ENCODE measurements around the gene IFNAR2.
A peak's percentile ranks its signal among the peaks of the same experiment; 100 is the strongest.

Gene IFNAR2

DNA sequence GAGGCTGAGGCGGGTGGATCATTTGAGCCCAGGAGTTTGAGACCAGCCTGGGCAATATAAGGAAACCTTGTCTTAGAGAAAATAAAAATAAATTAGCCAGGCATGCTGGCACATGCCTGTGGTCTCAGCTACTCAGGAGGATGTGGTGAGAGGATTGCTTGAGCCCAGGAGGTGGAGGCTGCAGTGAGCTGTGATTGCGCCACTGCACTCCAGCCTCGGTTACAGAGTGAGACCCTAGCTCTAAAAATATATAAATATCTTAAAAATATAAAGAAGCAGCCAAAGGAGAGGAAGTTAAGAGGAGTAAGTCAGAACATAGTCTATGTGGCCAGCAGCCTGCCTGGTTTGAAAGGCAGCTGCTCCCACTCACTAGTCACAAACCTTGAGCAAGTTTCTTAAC is 31.9 kb downstream of the IFNAR2 start:
- no peak overlapping the region for H4K8ac ChIP-seq (ENCODE audit: low read depth, low read length)
- no peak overlapping the region for H2BK15ac ChIP-seq (replicated peaks; ENCODE audit: low read depth)
- H3K4ac ChIP-seq (ENCODE audit: low read depth, low read length): no peak overlapping the region
- H3K79me2 ChIP-seq (ENCODE audit: control insufficient read depth, insufficient read depth, low read length): no peaks in the 10 kb centered on the region
- H3K4me3 ChIP-seq (ENCODE audit: low read length): no peak overlapping the region
- H3K27ac ChIP-seq (ENCODE audit: low read depth, low read length): no peak overlapping the region
- H3K23ac ChIP-seq (ENCODE audit: low read length): no peak overlapping the region
- H3K27me3 ChIP-seq (ENCODE audit: insufficient read depth, low read length, poor library complexity): no peaks in the 10 kb centered on the region
- no peak overlapping the region for H3K4me2 ChIP-seq (ENCODE audit: low read length)
- no peak overlapping the region for H3K9ac ChIP-seq (ENCODE audit: low read length)
- no peaks in the 10 kb centered on the region for H3K79me1 ChIP-seq (ENCODE audit: low read length)
- no peak overlapping the region for H2AK5ac ChIP-seq (ENCODE audit: low read length)
- H3K4me1 ChIP-seq (ENCODE audit: control insufficient read depth, low read depth, low read length): no peaks in the 10 kb centered on the region
- peaks cover 2% of the 10 kb centered on the region for H3K36me3 ChIP-seq (ENCODE audit: control insufficient read depth, insufficient read depth, low read length)
- no peak for DNase-seq
- no peak overlapping the region for H3K18ac ChIP-seq (ENCODE audit: low read length)
- H3K56ac ChIP-seq (ENCODE audit: low read length): no peak overlapping the region
- no peak overlapping the region for H2BK120ac ChIP-seq (ENCODE audit: low read depth, low read length)
- no peak overlapping the region for H2BK5ac ChIP-seq (ENCODE audit: low read length)
- no CpG with 5 or more reads among the region's 3 CpGs for WGBS (ENCODE audit: extremely low coverage, insufficient coverage, low lambda C conversion rate)
- H4K5ac ChIP-seq (ENCODE audit: low read length): no peak overlapping the region

DNA sequence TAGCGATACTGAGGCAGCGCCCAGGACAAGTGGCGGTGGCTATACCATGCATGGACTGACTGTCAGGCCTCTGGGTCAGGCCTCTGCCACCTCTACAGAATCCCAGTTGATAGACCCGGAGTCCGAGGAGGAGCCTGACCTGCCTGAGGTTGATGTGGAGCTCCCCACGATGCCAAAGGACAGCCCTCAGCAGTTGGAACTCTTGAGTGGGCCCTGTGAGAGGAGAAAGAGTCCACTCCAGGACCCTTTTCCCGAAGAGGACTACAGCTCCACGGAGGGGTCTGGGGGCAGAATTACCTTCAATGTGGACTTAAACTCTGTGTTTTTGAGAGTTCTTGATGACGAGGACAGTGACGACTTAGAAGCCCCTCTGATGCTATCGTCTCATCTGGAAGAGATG is 33.2 kb downstream of the IFNAR2 start:
- no peak overlapping the region for H3K9ac ChIP-seq (ENCODE audit: low read length)
- H3K36me3 ChIP-seq (ENCODE audit: control insufficient read depth, insufficient read depth, low read length): peaks cover 2% of the 10 kb centered on the region
- H2BK120ac ChIP-seq (ENCODE audit: low read depth, low read length): no peak overlapping the region
- no peak for DNase-seq
- H2AK5ac ChIP-seq (ENCODE audit: low read length): no peak overlapping the region
- no peaks in the 10 kb centered on the region for H3K79me2 ChIP-seq (ENCODE audit: control insufficient read depth, insufficient read depth, low read length)
- no peak overlapping the region for H4K8ac ChIP-seq (ENCODE audit: low read depth, low read length)
- no peaks in the 10 kb centered on the region for H3K4me1 ChIP-seq (ENCODE audit: control insufficient read depth, low read depth, low read length)
- no CpG with 5 or more reads among the region's 11 CpGs for WGBS (ENCODE audit: extremely low coverage, insufficient coverage, low lambda C conversion rate)
- no peak overlapping the region for H3K4ac ChIP-seq (ENCODE audit: low read depth, low read length)
- H3K79me1 ChIP-seq (ENCODE audit: low read length): no peaks in the 10 kb centered on the region
- no peak overlapping the region for H3K4me2 ChIP-seq (ENCODE audit: low read length)
- H3K56ac ChIP-seq (ENCODE audit: low read length): no peak overlapping the region
- H3K4me3 ChIP-seq (ENCODE audit: low read length): no peak overlapping the region
- H3K27ac ChIP-seq (ENCODE audit: low read depth, low read length): no peak overlapping the region
- H2BK15ac ChIP-seq (replicated peaks; ENCODE audit: low read depth): no peak overlapping the region
- no peak overlapping the region for H3K23ac ChIP-seq (ENCODE audit: low read length)
- no peak overlapping the region for H3K18ac ChIP-seq (ENCODE audit: low read length)
- H4K5ac ChIP-seq (ENCODE audit: low read length): no peak overlapping the region
- no peaks in the 10 kb centered on the region for H3K27me3 ChIP-seq (ENCODE audit: insufficient read depth, low read length, poor library complexity)
- no peak overlapping the region for H2BK5ac ChIP-seq (ENCODE audit: low read length)

DNA sequence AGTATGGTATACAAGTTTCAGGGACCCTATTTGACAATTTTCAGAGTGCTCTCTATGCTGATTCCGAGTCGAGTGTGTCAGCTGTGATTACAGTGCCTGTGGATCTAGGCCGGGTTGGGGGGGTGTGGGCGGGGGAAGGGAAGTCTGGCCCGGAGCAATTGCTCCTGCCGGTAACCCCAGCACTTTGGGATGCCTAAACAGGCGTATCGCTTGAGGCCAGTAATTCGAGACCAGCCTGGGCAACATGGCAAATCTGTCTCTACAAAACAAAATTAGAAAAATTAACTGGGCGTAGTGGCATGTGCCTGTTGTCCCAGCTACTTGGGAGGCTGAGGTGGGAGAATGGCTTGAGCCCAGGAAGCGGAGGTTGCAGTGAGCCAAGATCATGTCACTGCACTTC is 34.8 kb downstream of the IFNAR2 start:
- Histone ChIP-seq H3K4me3 (ENCODE audit: low read length) (no peak overlapping the region), H3K27me3 (ENCODE audit: insufficient read depth, low read length, poor library complexity) (no peaks in the 10 kb centered on the region), H2BK15ac (replicated peaks; ENCODE audit: low read depth) (no peak overlapping the region), H4K8ac (ENCODE audit: low read depth, low read length) (no peak overlapping the region), H3K18ac (ENCODE audit: low read length) (no peak overlapping the region), H2BK5ac (ENCODE audit: low read length) (no peak overlapping the region), H4K5ac (ENCODE audit: low read length) (no peak overlapping the region), H3K4me1 (ENCODE audit: control insufficient read depth, low read depth, low read length) (no peaks in the 10 kb centered on the region), H3K9ac (ENCODE audit: low read length) (no peak overlapping the region), H3K79me2 (ENCODE audit: control insufficient read depth, insufficient read depth, low read length) (no peaks in the 10 kb centered on the region), H3K56ac (ENCODE audit: low read length) (no peak overlapping the region), H3K27ac (ENCODE audit: low read depth, low read length) (no peak overlapping the region), H2AK5ac (ENCODE audit: low read length) (no peak overlapping the region), H3K4me2 (ENCODE audit: low read length) (no peak overlapping the region), H3K23ac (ENCODE audit: low read length) (no peak overlapping the region), H2BK120ac (ENCODE audit: low read depth, low read length) (no peak overlapping the region), H3K79me1 (ENCODE audit: low read length) (no peaks in the 10 kb centered on the region), H3K36me3 (ENCODE audit: control insufficient read depth, insufficient read depth, low read length) (peaks cover 2% of the 10 kb centered on the region), H3K4ac (ENCODE audit: low read depth, low read length) (no peak overlapping the region)
- DNase-seq: no peak
- WGBS (ENCODE audit: extremely low coverage, insufficient coverage, low lambda C conversion rate): no CpG with 5 or more reads among the region's 11 CpGs

DNA sequence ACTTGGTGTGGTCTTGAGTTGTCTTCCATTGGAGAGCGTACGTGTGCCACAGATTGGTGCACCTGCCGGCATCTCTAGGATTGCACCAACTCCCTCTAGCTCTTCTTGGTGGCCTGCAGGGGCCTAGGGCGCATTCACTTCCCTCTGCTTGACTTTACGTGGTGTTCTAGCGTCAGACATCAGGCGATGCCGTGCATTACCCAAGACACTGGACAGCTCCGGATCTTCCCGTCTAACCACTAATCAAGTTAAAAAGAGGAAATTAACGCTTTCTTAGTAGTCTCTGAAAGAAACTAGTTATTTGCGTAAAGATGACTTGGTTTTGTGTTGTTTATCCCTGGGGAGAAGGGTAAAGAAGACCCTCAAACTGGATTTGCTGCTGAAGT is 35.9 kb downstream of the IFNAR2 start:
- Histone ChIP-seq H2BK15ac (replicated peaks; ENCODE audit: low read depth) (no peak overlapping the region), H3K9ac (ENCODE audit: low read length) (no peak overlapping the region), H4K8ac (ENCODE audit: low read depth, low read length) (no peak overlapping the region), H3K56ac (ENCODE audit: low read length) (no peak overlapping the region), H3K36me3 (ENCODE audit: control insufficient read depth, insufficient read depth, low read length) (peaks cover 2% of the 10 kb centered on the region), H3K18ac (ENCODE audit: low read length) (no peak overlapping the region), H2AK5ac (ENCODE audit: low read length) (no peak overlapping the region), H2BK120ac (ENCODE audit: low read depth, low read length) (no peak overlapping the region), H3K4ac (ENCODE audit: low read depth, low read length) (no peak overlapping the region), H3K27ac (ENCODE audit: low read depth, low read length) (no peak overlapping the region), H3K27me3 (ENCODE audit: insufficient read depth, low read length, poor library complexity) (no peaks in the 10 kb centered on the region), H3K79me1 (ENCODE audit: low read length) (no peaks in the 10 kb centered on the region), H3K4me3 (ENCODE audit: low read length) (no peak overlapping the region), H4K5ac (ENCODE audit: low read length) (no peak overlapping the region), H3K79me2 (ENCODE audit: control insufficient read depth, insufficient read depth, low read length) (no peaks in the 10 kb centered on the region), H2BK5ac (ENCODE audit: low read length) (no peak overlapping the region), H3K23ac (ENCODE audit: low read length) (no peak overlapping the region), H3K4me2 (ENCODE audit: low read length) (peak overlapping the region; percentile 96), H3K4me1 (ENCODE audit: control insufficient read depth, low read depth, low read length) (no peaks in the 10 kb centered on the region)
- no peak for DNase-seq
- WGBS (ENCODE audit: extremely low coverage, insufficient coverage, low lambda C conversion rate): no CpG with 5 or more reads among the region's 12 CpGs

DNA sequence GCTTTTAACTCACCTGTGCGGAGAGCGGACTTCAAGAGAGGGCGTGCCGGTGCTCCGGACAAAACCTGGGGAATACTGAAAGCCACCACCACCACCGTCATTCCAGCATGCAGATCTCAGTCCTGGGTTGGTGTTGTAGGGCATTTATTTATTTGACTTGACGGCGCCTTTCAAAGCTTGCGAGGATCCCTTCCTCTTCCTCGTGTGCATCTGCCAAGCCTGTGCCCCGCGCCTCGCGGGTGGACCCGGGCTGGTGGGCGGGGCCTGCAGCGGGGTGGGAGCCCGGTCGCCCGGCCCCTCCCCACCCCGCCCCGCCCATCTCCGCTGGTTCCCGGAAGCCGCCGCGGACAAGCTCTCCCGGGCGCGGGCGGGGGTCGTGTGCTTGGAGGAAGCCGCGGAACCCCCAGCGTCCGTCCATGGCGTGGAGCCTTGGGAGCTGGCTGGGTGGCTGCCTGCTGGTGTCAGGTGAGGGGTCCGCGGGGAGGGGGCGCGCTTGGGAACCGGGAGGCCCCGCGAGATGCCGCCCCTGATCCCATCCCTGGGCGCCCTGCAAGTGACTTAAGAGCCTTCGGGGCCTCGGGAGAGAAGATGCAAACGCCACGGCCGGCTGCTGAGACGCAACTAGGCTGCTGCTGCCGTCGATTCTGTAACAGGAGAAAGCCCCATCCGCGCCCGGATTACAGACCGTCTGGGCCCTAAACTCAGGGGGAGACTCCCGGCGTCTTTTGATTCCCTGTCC is 36.5 kb downstream of the IFNAR2 start, which contains the start of gene IL10RB:
Gene IL10RB, plus strand, starts transcription at position 318 of the 739 bp plus-strand sequence. Its CDS starts 99 bp downstream, at position 417.
- H3K9ac ChIP-seq (ENCODE audit: low read length): peak within 1 kb of the TSS; percentile 76

DNA sequence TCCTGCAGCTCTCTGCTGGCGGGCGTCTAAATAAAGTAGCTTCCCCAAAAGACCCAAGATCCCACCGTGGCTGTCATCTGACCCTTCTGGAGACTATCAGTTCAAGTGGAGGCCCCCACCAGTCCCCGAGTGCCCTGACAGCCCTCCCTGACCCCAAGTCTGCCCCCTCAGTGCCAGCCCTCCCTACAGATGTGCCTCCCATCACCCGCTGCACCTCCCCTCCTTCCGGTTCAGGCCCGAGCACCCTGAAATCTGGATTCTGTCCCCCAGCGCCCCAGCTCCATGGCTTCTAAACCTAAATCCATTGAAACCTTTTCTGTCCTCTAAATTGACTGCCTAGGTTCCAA is 37.0 kb downstream of the IFNAR2 start:
- H3K4me1 ChIP-seq (ENCODE audit: control insufficient read depth, low read depth, low read length): no peaks in the 10 kb centered on the region
- no peak overlapping the region for H3K27ac ChIP-seq (ENCODE audit: low read depth, low read length)
- no peak overlapping the region for H2BK5ac ChIP-seq (ENCODE audit: low read length)
- H3K79me1 ChIP-seq (ENCODE audit: low read length): no peaks in the 10 kb centered on the region
- no peak overlapping the region for H2BK120ac ChIP-seq (ENCODE audit: low read depth, low read length)
- H3K4me2 ChIP-seq (ENCODE audit: low read length): peak overlapping the region; percentile 45
- peak overlapping the region; percentile 85 for H3K56ac ChIP-seq (ENCODE audit: low read length)
- DNase-seq: no peak
- H3K36me3 ChIP-seq (ENCODE audit: control insufficient read depth, insufficient read depth, low read length): peaks cover 2% of the 10 kb centered on the region
- no peak overlapping the region for H3K23ac ChIP-seq (ENCODE audit: low read length)
- peak overlapping the region; percentile 76 for H3K9ac ChIP-seq (ENCODE audit: low read length)
- H4K8ac ChIP-seq (ENCODE audit: low read depth, low read length): no peak overlapping the region
- H2BK15ac ChIP-seq (replicated peaks; ENCODE audit: low read depth): no peak overlapping the region
- H3K79me2 ChIP-seq (ENCODE audit: control insufficient read depth, insufficient read depth, low read length): no peaks in the 10 kb centered on the region
- peak overlapping the region; percentile 10 for H3K18ac ChIP-seq (ENCODE audit: low read length)
- no peak overlapping the region for H2AK5ac ChIP-seq (ENCODE audit: low read length)
- H3K4me3 ChIP-seq (ENCODE audit: low read length): peak overlapping the region; percentile 54
- no peak overlapping the region for H4K5ac ChIP-seq (ENCODE audit: low read length)
- no peaks in the 10 kb centered on the region for H3K27me3 ChIP-seq (ENCODE audit: insufficient read depth, low read length, poor library complexity)
- no peak overlapping the region for H3K4ac ChIP-seq (ENCODE audit: low read depth, low read length)
- WGBS (ENCODE audit: extremely low coverage, insufficient coverage, low lambda C conversion rate): no CpG with 5 or more reads among the region's 8 CpGs

More for the DNA sequence above, 36.5 kb downstream of the IFNAR2 start, which contains the start of gene IL10RB:
- Histone ChIP-seq H3K79me2 (ENCODE audit: control insufficient read depth, insufficient read depth, low read length) (no peaks in the 10 kb centered on the region), H3K18ac (ENCODE audit: low read length) (peak within 1 kb of the TSS; percentile 10), H2BK5ac (ENCODE audit: low read length) (no peak within 1 kb of the TSS), H3K27me3 (ENCODE audit: insufficient read depth, low read length, poor library complexity) (no peaks in the 10 kb centered on the region), H4K8ac (ENCODE audit: low read depth, low read length) (peak within 1 kb of the TSS; percentile 69), H3K4ac (ENCODE audit: low read depth, low read length) (peak within 1 kb of the TSS; percentile 28), H3K27ac (ENCODE audit: low read depth, low read length) (no peak within 1 kb of the TSS), H3K4me2 (ENCODE audit: low read length) (peak within 1 kb of the TSS; percentile 96), H3K36me3 (ENCODE audit: control insufficient read depth, insufficient read depth, low read length) (peaks cover 2% of the 10 kb centered on the region), H2AK5ac (ENCODE audit: low read length) (no peak within 1 kb of the TSS), H3K4me1 (ENCODE audit: control insufficient read depth, low read depth, low read length) (no peaks in the 10 kb centered on the region), H3K79me1 (ENCODE audit: low read length) (no peaks in the 10 kb centered on the region), H4K5ac (ENCODE audit: low read length) (no peak within 1 kb of the TSS), H3K23ac (ENCODE audit: low read length) (no peak within 1 kb of the TSS), H2BK120ac (ENCODE audit: low read depth, low read length) (no peak within 1 kb of the TSS), H3K4me3 (ENCODE audit: low read length) (peak within 1 kb of the TSS; percentile 54), H2BK15ac (replicated peaks; ENCODE audit: low read depth) (no peak within 1 kb of the TSS), H3K56ac (ENCODE audit: low read length) (peak within 1 kb of the TSS; percentile 85)
- no CpG with 5 or more reads among the region's 60 CpGs for WGBS (ENCODE audit: extremely low coverage, insufficient coverage, low lambda C conversion rate)
- DNase-seq: peak; percentile 73
